Measurements from ENCODE around the gene PPP1R9A.

The PPP1R9A gene

DNA sequence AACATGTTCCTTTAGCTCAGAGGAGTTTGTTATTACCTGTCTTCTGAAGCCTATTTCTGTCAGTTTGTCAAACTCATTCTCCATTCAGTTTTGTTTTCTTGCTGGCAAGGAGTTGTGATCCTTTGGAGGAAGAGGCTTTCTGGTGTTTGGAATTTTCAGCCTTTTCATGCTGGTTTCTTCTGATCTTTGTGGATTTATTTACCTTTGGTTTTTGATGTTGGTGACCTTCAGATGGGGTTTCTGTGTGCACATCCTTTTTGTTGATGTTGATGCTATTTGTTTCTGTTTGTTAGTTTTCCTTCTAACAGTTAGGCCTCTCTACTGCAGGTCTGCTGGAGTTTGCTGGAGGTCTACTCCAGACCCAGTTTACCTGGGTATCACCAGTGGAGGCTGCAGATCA, 118.6 kb downstream of the PPP1R9A start:
- H3K4me2 ChIP-seq (ENCODE audit: low read depth, low read length, poor library complexity, severe bottlenecking), result no peak overlapping the region
- no peaks in the 10 kb centered on the region for H4K20me1 ChIP-seq (ENCODE audit: insufficient read depth, low read length, poor library complexity, severe bottlenecking)
- no peak overlapping the region for H3K4me3 ChIP-seq (ENCODE audit: low read length, poor library complexity, severe bottlenecking)
- H3K9me3 ChIP-seq (ENCODE audit: insufficient read depth, low read depth, low read length), result no peaks in the 10 kb centered on the region
- H3K79me2 ChIP-seq (ENCODE audit: insufficient read depth, low read length), result no peaks in the 10 kb centered on the region
- no peaks in the 10 kb centered on the region for H3K9me2 ChIP-seq (replicated peaks; ENCODE audit: low read depth, low read length)
- H3K36me3 ChIP-seq (ENCODE audit: insufficient read depth, low read length), result no peaks in the 10 kb centered on the region
- H3K9ac ChIP-seq (ENCODE audit: low read depth, low read length, poor library complexity, severe bottlenecking), result no peak overlapping the region
- no peak for TF ChIP-seq EZH2phosphoT487 (IDR thresholded peaks at IDR 0.05; ENCODE audit: borderline replicate concordance)
- H2AFZ ChIP-seq (ENCODE audit: low read length), result no peak overlapping the region
- no peaks in the 10 kb centered on the region for H3K27me3 ChIP-seq (ENCODE audit: insufficient read depth, low read length, poor library complexity, severe bottlenecking)
- H3K4me1 ChIP-seq (ENCODE audit: insufficient read depth, low read length, poor library complexity, severe bottlenecking), result no peaks in the 10 kb centered on the region
- no peaks in the 10 kb centered on the region for H3F3A ChIP-seq (ENCODE audit: low read depth)

DNA sequence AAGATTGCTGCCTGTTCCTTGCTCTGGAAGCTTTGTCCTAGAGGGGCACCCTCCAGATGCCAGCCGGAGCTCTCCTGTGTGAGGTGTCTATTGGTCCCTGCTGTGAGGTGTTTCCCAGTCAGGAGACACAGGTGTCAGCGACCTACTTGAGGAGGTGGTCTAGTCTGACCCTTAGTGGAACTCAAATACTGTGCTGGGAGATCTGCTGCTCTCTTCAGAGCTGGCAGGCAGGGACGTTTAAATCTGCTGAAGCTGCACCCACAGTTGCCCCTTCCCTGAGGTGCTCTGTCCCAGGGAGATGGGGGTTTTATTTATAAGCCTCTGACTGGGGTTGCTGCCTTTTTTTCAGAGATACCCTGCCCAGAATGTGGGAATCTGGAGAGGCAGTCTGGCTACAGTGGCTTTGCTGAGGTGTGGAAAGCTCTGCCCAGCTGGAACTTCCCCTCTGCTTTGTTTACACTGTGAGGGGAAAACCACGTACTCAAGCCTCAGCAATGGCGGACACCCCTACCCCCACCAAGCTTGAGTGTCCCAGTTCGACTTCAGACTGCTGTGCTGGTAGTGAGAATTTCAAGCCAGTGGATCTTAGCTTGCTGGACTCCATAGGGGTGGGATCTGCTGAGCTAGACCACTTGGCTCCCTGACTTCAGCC, 119.2 kb downstream of the PPP1R9A start:
- H3K4me2 ChIP-seq (ENCODE audit: low read depth, low read length, poor library complexity, severe bottlenecking), result no peak overlapping the region
- no peak for TF ChIP-seq EZH2phosphoT487 (IDR thresholded peaks at IDR 0.05; ENCODE audit: borderline replicate concordance)
- TF ChIP-seq, protein P1, sequence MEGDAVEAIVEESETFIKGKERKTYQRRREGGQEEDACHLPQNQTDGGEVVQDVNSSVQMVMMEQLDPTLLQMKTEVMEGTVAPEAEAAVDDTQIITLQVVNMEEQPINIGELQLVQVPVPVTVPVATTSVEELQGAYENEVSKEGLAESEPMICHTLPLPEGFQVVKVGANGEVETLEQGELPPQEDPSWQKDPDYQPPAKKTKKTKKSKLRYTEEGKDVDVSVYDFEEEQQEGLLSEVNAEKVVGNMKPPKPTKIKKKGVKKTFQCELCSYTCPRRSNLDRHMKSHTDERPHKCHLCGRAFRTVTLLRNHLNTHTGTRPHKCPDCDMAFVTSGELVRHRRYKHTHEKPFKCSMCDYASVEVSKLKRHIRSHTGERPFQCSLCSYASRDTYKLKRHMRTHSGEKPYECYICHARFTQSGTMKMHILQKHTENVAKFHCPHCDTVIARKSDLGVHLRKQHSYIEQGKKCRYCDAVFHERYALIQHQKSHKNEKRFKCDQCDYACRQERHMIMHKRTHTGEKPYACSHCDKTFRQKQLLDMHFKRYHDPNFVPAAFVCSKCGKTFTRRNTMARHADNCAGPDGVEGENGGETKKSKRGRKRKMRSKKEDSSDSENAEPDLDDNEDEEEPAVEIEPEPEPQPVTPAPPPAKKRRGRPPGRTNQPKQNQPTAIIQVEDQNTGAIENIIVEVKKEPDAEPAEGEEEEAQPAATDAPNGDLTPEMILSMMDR (conservative IDR thresholded peaks at IDR 0.05; ENCODE audit: low read length), result no peak
- no peaks in the 10 kb centered on the region for H3K9me3 ChIP-seq (ENCODE audit: insufficient read depth, low read depth, low read length)
- H3K36me3 ChIP-seq (ENCODE audit: insufficient read depth, low read length), result no peaks in the 10 kb centered on the region
- H4K20me1 ChIP-seq (ENCODE audit: insufficient read depth, low read length, poor library complexity, severe bottlenecking), result no peaks in the 10 kb centered on the region
- H3K9me2 ChIP-seq (replicated peaks; ENCODE audit: low read depth, low read length), result no peaks in the 10 kb centered on the region
- no peaks in the 10 kb centered on the region for H3K79me2 ChIP-seq (ENCODE audit: insufficient read depth, low read length)
- no peaks in the 10 kb centered on the region for H3K4me1 ChIP-seq (ENCODE audit: insufficient read depth, low read length, poor library complexity, severe bottlenecking)
- H3K9ac ChIP-seq (ENCODE audit: low read depth, low read length, poor library complexity, severe bottlenecking), result no peak overlapping the region
- no peak overlapping the region for H3K4me3 ChIP-seq (ENCODE audit: low read length, poor library complexity, severe bottlenecking)
- H2AFZ ChIP-seq (ENCODE audit: low read length), result no peak overlapping the region
- no peaks in the 10 kb centered on the region for H3K27me3 ChIP-seq (ENCODE audit: insufficient read depth, low read length, poor library complexity, severe bottlenecking)
- no peaks in the 10 kb centered on the region for H3F3A ChIP-seq (ENCODE audit: low read depth)

DNA sequence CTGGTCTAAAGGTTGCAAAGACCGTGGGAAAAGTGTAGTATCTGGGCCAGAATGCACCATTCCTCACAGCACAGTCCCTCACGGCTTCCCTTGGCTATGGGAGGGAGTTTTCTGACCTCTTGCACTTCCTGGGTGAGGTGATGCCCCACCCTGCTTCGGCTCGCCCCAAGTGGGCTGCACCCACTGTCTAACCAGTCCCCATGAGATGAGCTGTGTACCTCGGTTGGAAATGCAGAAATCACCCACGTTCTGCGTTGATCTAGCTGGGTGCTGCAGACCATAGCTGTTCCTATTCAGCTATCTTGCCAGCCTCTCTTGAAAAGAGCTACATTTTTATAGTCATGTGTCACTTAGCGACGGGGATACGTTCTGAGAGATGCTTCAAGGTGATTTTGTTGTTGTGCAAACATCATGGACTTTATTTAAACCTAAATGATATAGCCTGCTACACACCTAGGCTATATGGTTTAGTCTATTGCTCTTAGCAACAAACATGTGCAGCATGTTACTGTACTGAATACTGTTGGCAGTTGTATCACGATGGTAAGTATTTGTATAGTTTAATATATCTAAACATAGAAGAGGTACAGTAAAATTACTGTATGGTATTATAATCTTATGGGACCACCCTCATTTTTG, 120.0 kb downstream of the PPP1R9A start:
- Histone ChIP-seq H3F3A (ENCODE audit: low read depth) (no peaks in the 10 kb centered on the region), H3K4me1 (ENCODE audit: insufficient read depth, low read length, poor library complexity, severe bottlenecking) (no peaks in the 10 kb centered on the region), H4K20me1 (ENCODE audit: insufficient read depth, low read length, poor library complexity, severe bottlenecking) (no peaks in the 10 kb centered on the region), H3K9me3 (ENCODE audit: insufficient read depth, low read depth, low read length) (no peaks in the 10 kb centered on the region), H3K27me3 (ENCODE audit: insufficient read depth, low read length, poor library complexity, severe bottlenecking) (no peaks in the 10 kb centered on the region), H3K9me2 (replicated peaks; ENCODE audit: low read depth, low read length) (no peaks in the 10 kb centered on the region), H3K36me3 (ENCODE audit: insufficient read depth, low read length) (no peaks in the 10 kb centered on the region), H3K4me3 (ENCODE audit: low read length, poor library complexity, severe bottlenecking) (no peak overlapping the region), H3K79me2 (ENCODE audit: insufficient read depth, low read length) (no peaks in the 10 kb centered on the region), H2AFZ (ENCODE audit: low read length) (no peak overlapping the region), H3K9ac (ENCODE audit: low read depth, low read length, poor library complexity, severe bottlenecking) (no peak overlapping the region), H3K4me2 (ENCODE audit: low read depth, low read length, poor library complexity, severe bottlenecking) (no peak overlapping the region)
- TF ChIP-seq, protein P1 (conservative IDR thresholded peaks at IDR 0.05; ENCODE audit: low read length), result no peak
- no peak for TF ChIP-seq EZH2phosphoT487 (IDR thresholded peaks at IDR 0.05; ENCODE audit: borderline replicate concordance)
